Transverse colon (tissue), 4 donors: ENCODE results near the gene PPP2R2C. TPM values are rescaled to one million over a fixed set of nuclear protein-coding genes. Genes with fewer than 3 reads are reported as not detected.

Experiments
- DNase-seq: peaks from one replicate; pipeline ENCODE4 v3.0.0-alpha.2; 2019
- H3K27ac ChIP-seq, 4 donors: fragments of 200-600 bp; sonication (generic); 2 replicates each; pipeline ENCODE4 v1.5.1; 2016 to 2018; ENCODE audit warnings: inconsistent platforms in 4 of 4
- H3K27me3 ChIP-seq: fragments of 200-600 bp; sonication (generic); 2 replicates; pipeline ENCODE4 v1.5.1; 2017; ENCODE audit warnings: inconsistent platforms
- H3K36me3 ChIP-seq, 4 donors: fragments of 200-600 bp; sonication (generic); 2 replicates each; pipeline ENCODE4 v1.5.1; 2017 to 2019; ENCODE audit warnings: inconsistent platforms in 4 of 4
- H3K4me1 ChIP-seq, 4 donors: fragments of 200-600 bp; sonication (generic); 2 replicates each; pipeline ENCODE4 v1.5.1; 2017 to 2020; ENCODE audit warnings: inconsistent platforms in 4 of 4
- H3K4me3 ChIP-seq, 4 donors: fragments of 200-600 bp; sonication (generic); 1 replicate in 1 of 4; 2 replicates in 3 of 4; pipeline versions ENCODE4 v1.5.1 to v1.6.1; 2017 to 2019; ENCODE audit warnings: inconsistent platforms in 4 of 4
- H3K9me3 ChIP-seq, 2 donors: fragments of 200-600 bp; sonication (generic); 2 replicates each; pipeline ENCODE4 v1.5.1; 2017 to 2019; ENCODE audit warnings: inconsistent platforms in 2 of 2
- CTCF ChIP-seq, 5 experiments: fragments of 200-600 bp in 3 of 5; fragments of 450-650 bp in 2 of 5; sonication (generic) in 3 of 5; IDR thresholded peaks; 1 replicate in 2 of 5; 2 replicates in 3 of 5; pipeline ENCODE4 v1.5.1; 2016 to 2017; ENCODE audit warnings: antibody characterized with exemption in 5 of 5, inconsistent platforms in 3 of 5, mild to moderate bottlenecking in 2 of 5, moderate library complexity in 1 of 5
- EP300 ChIP-seq: sonication (generic); formaldehyde crosslinking; IDR thresholded peaks from one replicate; pipeline ENCODE4 v1.6.1; 2017; ENCODE audit warnings: antibody characterized with exemption, low read depth
- POLR2A ChIP-seq: fragments of 450-650 bp; IDR thresholded peaks from one replicate; pipeline ENCODE4 v1.6.1; 2016; ENCODE audit warnings: antibody characterized with exemption, mild to moderate bottlenecking, moderate library complexity
- POLR2AphosphoS5 ChIP-seq, 3 donors: sonication (generic); formaldehyde crosslinking; IDR thresholded peaks; one replicate each; pipeline ENCODE4 v1.6.1; 2016; ENCODE audit warnings: antibody characterized with exemption in 3 of 3
- WGBS, 2 donors: methylation state at CpG; one replicate each; pipeline ENCODE4 v1.1.5; 2018; ENCODE audit warnings: low coverage in 1 of 2; 5-methylcytosine and 5-hydroxymethylcytosine counted together
- in situ Hi-C, 4 donors: fragments of 200-750 bp; cut with MboI; loops; one replicate each; pipeline versions ENCODE4 v1.15.0 to v1.15.1; 2017; ENCODE audit warnings: low sequenced_read_pairs in 3 of 4, low pct_ligation_motif_present in 1 of 4, low pct_unique_long_range_greater_than_20kb in 1 of 4
- intact Hi-C: fragments of 100-400 bp; cut with DNase I; formaldehyde crosslinking; loops from one replicate; pipeline ENCODE4 v1.15.1; 2023; ENCODE audit warnings: low total_unique reads
- total RNA-seq, 4 donors: library from RNA; depleted of rRNA; stranded (reverse); fragments of >200 nt; gene quantifications; one replicate each; pipeline ENCODE4 v1.1.0, GENCODE V29; 2016

PPP2R2C gene
- total RNA-seq, 4 donors from 2014 or later = 0.27 to 8.8 (median 1.7) TPM

DNA sequence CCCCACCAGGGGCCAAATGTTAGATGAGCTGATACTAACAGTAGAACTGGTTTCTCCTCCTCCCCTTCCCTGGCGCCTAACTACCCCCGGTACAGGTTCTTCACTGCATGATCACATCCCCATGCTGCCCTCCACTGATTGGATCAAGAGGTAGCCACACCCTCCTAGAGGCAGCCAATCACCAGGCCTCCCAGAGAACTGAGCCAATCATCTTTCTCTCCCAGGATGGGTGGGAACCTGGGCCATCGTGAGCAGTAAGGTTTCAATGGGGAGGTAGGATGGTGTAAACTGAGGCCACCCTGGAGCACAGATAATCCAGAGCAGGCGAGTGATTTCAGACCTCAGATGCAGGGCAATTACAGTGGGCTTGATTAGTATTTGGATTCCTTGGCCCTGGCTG, 64.2 kb downstream of the PPP2R2C start:
- Histone ChIP-seq H3K4me3 (no peak overlapping the region), H3K4me1 (peaks cover 0 to 2% (median 0%) of the 10 kb centered on the region in 4 donors), H3K36me3 (no peaks in the 10 kb centered on the region), H3K27me3 (peaks cover 27% of the 10 kb centered on the region), H3K9me3 (no peaks in the 10 kb centered on the region), H3K27ac (no peak overlapping the region)
- 68% methylated on average over 4 of the region's 4 CpGs; no CpG with 5 or more reads in 1 of the 2 donors for WGBS, 2 donors
- intact Hi-C loops = no loop called here
- DNase-seq = no peak
- TF ChIP-seq POLR2AphosphoS5 (IDR thresholded peaks at IDR 0.05) (no peak), POLR2A (no peak), EP300 (no peak), CTCF (IDR thresholded peaks at IDR 0.05) (no peak)
- in situ Hi-C loops = no loop called here

GRCh38 chr4:6405397-6405706, 67.1 kb downstream of the PPP2R2C start:
- TF ChIP-seq POLR2A = no peak
- TF ChIP-seq EP300 = no peak
- no peak for TF ChIP-seq POLR2AphosphoS5 (IDR thresholded peaks at IDR 0.05)
- no peak for TF ChIP-seq CTCF (IDR thresholded peaks at IDR 0.05)
- in situ Hi-C loops (no loop called here), intact Hi-C loops (no loop called here)
- Histone ChIP-seq H3K9me3 (no peaks in the 10 kb centered on the region), H3K27me3 (peaks cover 46% of the 10 kb centered on the region), H3K27ac (no peak overlapping the region), H3K36me3 (no peaks in the 10 kb centered on the region), H3K4me3 (no peak overlapping the region), H3K4me1 (peaks cover 0 to 4% (median 0%) of the 10 kb centered on the region in 4 donors)
- WGBS, 2 donors = 29 to 35% methylated on average over 2 of the region's 2 CpGs
- no peak for DNase-seq

DNA sequence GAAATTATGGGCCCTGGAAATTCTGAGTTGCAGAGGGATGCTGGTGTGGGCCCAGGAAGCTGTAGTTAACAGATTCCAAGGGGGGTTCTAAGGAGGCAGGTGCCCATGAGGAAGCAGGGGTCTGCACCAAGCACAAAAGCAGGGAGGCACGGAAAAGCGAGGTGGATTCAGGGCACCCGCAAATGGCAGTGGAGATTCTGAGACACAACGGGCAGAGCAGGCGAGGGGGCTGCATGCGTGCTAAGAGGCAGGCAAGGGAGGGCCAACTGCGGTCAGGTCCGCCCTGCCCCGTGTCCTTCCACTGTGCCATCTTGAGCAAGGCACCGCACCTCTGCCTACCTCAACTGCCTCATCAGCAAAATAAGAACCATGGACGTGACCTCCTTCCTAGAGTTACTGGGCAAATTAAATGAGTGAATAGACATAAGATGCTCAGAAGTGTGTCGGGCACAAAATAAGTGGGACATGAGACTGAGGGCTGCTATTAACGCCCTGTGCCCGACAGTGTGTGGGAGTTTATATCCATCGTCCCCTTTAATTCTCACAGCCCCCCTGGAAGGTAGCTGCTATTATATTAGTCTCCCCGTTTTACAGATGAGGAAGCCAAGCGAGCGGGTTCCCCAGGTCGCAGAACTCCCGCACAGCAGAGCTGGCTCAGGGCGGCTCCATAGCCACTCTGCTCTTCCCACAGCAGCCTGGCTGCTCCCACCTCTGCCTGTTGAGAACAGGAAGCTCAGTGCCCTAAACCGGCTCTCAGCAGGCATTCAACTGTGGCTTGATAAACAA, 67.6 kb downstream of the PPP2R2C start:
- no peak overlapping the region for H3K4me3 ChIP-seq
- in situ Hi-C loops = no loop called here
- 77% methylated on average over 22 of the region's 22 CpGs; no CpG with 5 or more reads in 1 of the 2 donors for WGBS, 2 donors
- H3K27me3 ChIP-seq = peaks cover 46% of the 10 kb centered on the region
- H3K27ac ChIP-seq = no peak overlapping the region
- H3K9me3 ChIP-seq = no peaks in the 10 kb centered on the region
- H3K4me1 ChIP-seq = peaks cover 0 to 4% (median 0%) of the 10 kb centered on the region in 4 donors
- no peaks in the 10 kb centered on the region for H3K36me3 ChIP-seq
- intact Hi-C loops = no loop called here
- DNase-seq = no peak
- TF ChIP-seq POLR2A (no peak), POLR2AphosphoS5 (IDR thresholded peaks at IDR 0.05) (no peak)

DNA sequence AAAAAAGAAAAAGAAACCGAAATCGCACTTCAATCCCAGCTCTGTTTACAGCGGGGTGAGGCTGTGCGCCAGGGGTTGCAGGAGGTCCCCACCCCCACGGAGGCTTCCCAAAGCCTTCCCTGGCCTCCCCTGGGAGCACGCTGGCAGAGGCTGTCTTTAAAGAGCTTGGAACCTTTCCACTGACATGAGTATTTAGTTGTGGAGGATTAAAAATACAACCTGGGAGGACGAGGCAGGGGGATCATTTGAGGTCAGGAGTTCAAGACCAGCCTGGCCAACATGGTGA, 69.1 kb downstream of the PPP2R2C start:
- no peak for DNase-seq
- H3K36me3 ChIP-seq = no peaks in the 10 kb centered on the region

DNA sequence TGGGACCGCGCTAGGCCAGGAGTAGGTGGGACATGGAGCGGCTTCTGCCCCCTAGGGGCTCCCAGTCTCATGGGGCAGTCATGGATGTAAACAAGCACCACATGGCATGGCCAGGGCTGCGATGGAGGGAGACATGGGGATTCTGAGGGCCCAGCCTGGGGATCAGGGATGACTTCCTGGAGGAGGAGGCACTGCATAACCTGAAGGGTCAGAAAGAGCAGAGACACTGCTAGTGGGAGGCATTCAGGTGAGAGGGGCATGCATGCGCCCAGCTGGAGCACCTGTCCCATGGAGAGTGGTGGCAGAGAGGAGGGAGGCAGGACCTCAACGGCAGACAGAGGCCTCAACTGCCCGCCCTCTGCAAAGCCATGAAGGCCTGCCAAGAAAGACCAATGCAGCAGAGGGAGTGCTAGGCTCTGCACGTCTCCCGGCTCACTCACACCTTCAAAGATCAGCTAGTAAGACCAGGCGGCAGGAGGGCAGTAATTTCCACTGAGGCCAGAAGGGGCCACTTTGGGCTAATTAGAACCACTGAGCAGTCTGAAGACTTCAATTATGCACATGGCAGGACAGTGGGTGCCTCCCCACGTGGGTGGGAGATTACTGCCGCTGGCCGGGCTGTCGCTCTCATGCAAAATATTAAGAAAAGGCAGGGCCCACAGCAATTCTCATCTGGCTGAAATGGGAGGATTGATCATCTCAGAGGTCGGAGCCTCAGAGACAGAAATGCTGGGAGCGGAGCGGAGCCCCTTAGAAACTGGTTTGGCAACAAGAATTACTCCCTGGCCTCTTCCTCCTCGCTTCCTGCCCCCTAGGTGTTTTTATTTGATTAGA, 69.6 kb downstream of the PPP2R2C start:
- DNase-seq = no peak
- Histone ChIP-seq H3K27me3 (peaks cover 52% of the 10 kb centered on the region), H3K27ac (no peak overlapping the region), H3K36me3 (no peaks in the 10 kb centered on the region), H3K4me1 (peaks cover 0 to 4% (median 0%) of the 10 kb centered on the region in 4 donors), H3K4me3 (no peak overlapping the region), H3K9me3 (no peaks in the 10 kb centered on the region)
- 36 to 75% methylated on average over 2 to 18 of the region's 18 CpGs for WGBS, 2 donors
- TF ChIP-seq EP300 = no peak
- no peak for TF ChIP-seq POLR2A
- no peak for TF ChIP-seq CTCF (IDR thresholded peaks at IDR 0.05)
- TF ChIP-seq POLR2AphosphoS5 (IDR thresholded peaks at IDR 0.05) = no peak
- in situ Hi-C loops (no loop called here), intact Hi-C loops (no loop called here)

More for the DNA sequence above, 69.1 kb downstream of the PPP2R2C start:
- in situ Hi-C loops (no loop called here), intact Hi-C loops (no loop called here)
- no peaks in the 10 kb centered on the region for H3K9me3 ChIP-seq
- no peak for TF ChIP-seq EP300
- 9% methylated on average over 7 of the region's 7 CpGs; no CpG with 5 or more reads in 1 of the 2 donors for WGBS, 2 donors
- H3K27me3 ChIP-seq = peaks cover 52% of the 10 kb centered on the region
- peaks cover 0 to 4% (median 0%) of the 10 kb centered on the region in 4 donors for H3K4me1 ChIP-seq
- no peak overlapping the region for H3K27ac ChIP-seq
- H3K4me3 ChIP-seq = no peak overlapping the region
